ENCODE data around the gene ZSCAN22. TPM values are rescaled to one million over a fixed set of nuclear protein-coding genes. Genes with fewer than 3 reads are reported as not detected.

ZSCAN22 gene
- total RNA-seq (ENCODE audit: low replicate concordance): 4.2 and 5.4 TPM in 2 replicates
- long read RNA-seq, partial matches to known transcripts: 0 of 1 reads
- long read RNA-seq, other reads (novel, unspliced or antisense): 1 of 1 reads

- no peak for TF ChIP-seq CTCF (conservative IDR thresholded peaks at IDR 0.05)
- Mint-ChIP-seq H3K36me3 (no peaks in the 10 kb centered on the region), H3K27me3 (no peaks in the 10 kb centered on the region), H3K9me3 (no peaks in the 10 kb centered on the region), H3K27ac (no peak within 1 kb of the TSS), H3K4me3 (no peak within 1 kb of the TSS), H3K4me1 (ENCODE audit: unreplicated experiment) (peaks cover 11% of the 10 kb centered on the region)
- peak; percentile 95 for DNase-seq (ENCODE audit: extremely low spot score, unreplicated experiment)
Measured at GRCh38 chr19:58326914-58327726, at the start of gene ZSCAN22. TSS of gene ZSCAN22 (plus strand) at chr19:58326994. CDS start at chr19:58334803, 7,809 bp downstream.

GRCh38 chr19:58277197-58277596, 49.6 kb upstream of the ZSCAN22 start:
- Mint-ChIP-seq H3K4me3 (peak overlapping the region; percentile 93), H3K36me3 (peaks cover 58% of the 10 kb centered on the region), H3K4me1 (ENCODE audit: unreplicated experiment) (peaks cover 22% of the 10 kb centered on the region), H3K27ac (no peak overlapping the region), H3K9me3 (peaks cover 12% of the 10 kb centered on the region), H3K27me3 (peaks cover 3% of the 10 kb centered on the region)
- DNase-seq (ENCODE audit: extremely low spot score, unreplicated experiment): no peak
- no peak for TF ChIP-seq CTCF (conservative IDR thresholded peaks at IDR 0.05)

- Mint-ChIP-seq H3K27me3 (peaks cover 3% of the 10 kb centered on the region), H3K27ac (peak overlapping the region; percentile 98), H3K9me3 (peaks cover 12% of the 10 kb centered on the region), H3K36me3 (peaks cover 61% of the 10 kb centered on the region), H3K4me3 (peak overlapping the region; percentile 93), H3K4me1 (ENCODE audit: unreplicated experiment) (peaks cover 22% of the 10 kb centered on the region)
- TF ChIP-seq CTCF (conservative IDR thresholded peaks at IDR 0.05): no peak
- no peak for DNase-seq (ENCODE audit: extremely low spot score, unreplicated experiment)
Measured at GRCh38 chr19:58277748-58278540, 48.9 kb upstream of the ZSCAN22 start.

GRCh38 chr19:58278541-58279041, 48.2 kb upstream of the ZSCAN22 start, which contains the start of gene ZNF8:
TSS of gene ZNF8 (plus strand) at chr19:58278955. CDS start at chr19:58279082, 127 bp downstream.
- no peak for TF ChIP-seq CTCF (conservative IDR thresholded peaks at IDR 0.05)
- peak; percentile 98 for DNase-seq (ENCODE audit: extremely low spot score, unreplicated experiment)
- peak within 1 kb of the TSS; percentile 98 for H3K27ac Mint-ChIP-seq
- H3K9me3 Mint-ChIP-seq: peaks cover 12% of the 10 kb centered on the region
- H3K27me3 Mint-ChIP-seq: peaks cover 3% of the 10 kb centered on the region
- peak within 1 kb of the TSS; percentile 93 for H3K4me3 Mint-ChIP-seq
- H3K36me3 Mint-ChIP-seq: peaks cover 65% of the 10 kb centered on the region
- H3K4me1 Mint-ChIP-seq (ENCODE audit: unreplicated experiment): peaks cover 22% of the 10 kb centered on the region

All from type B pancreatic cell (in vitro differentiated cells).